SK-N-SH (cell line): Measurements from ENCODE around the gene RHOT1.

Source experiments
- EP300 ChIP-seq, 2 experiments: IDR thresholded peaks; 2 replicates each; pipeline versions ENCODE4 v1.4.0 to v1.6.1; 2012; ENCODE audit warnings: borderline replicate concordance in 1 of 2, low read depth in 1 of 2, low read length in 1 of 2
- JUND ChIP-seq: IDR thresholded peaks from 2 replicates; pipeline ENCODE4 v1.4.0; 2012
- MXI1 ChIP-seq: IDR thresholded peaks from 2 replicates; pipeline ENCODE4 v1.6.1; 2012; ENCODE audit warnings: mild to moderate bottlenecking, low read depth, low read length, improper control_type of control experiment
- NRF1 ChIP-seq: IDR thresholded peaks from 2 replicates; pipeline ENCODE4 v1.6.1; 2012; ENCODE audit warnings: low read depth, mild to moderate bottlenecking, low read length
- POLR2AphosphoS5 ChIP-seq: IDR thresholded peaks from 2 replicates; pipeline ENCODE4 v1.6.1; 2012; ENCODE audit warnings: low read depth, low read length
- RAD21 ChIP-seq: IDR thresholded peaks from 2 replicates; pipeline ENCODE4 v1.6.1; 2012; ENCODE audit warnings: mild to moderate bottlenecking, low read length
- RCOR1 ChIP-seq: fragments of 150-350 bp; IDR thresholded peaks from 2 replicates; pipeline ENCODE4 v1.6.1; 2017; ENCODE audit warnings: antibody characterized with exemption, low read length
- SIN3A ChIP-seq: IDR thresholded peaks from 2 replicates; pipeline ENCODE4 v1.6.1; 2012; ENCODE audit warnings: low read depth, mild to moderate bottlenecking, low read length, moderate library complexity, borderline replicate concordance
- TF ChIP-seq, protein P1 (sequence below): IDR thresholded peaks from 2 replicates; pipeline ENCODE4 v1.4.0; 2012; ENCODE audit warnings: low read depth
- TF ChIP-seq, protein P2 (sequence below): fragments of 200-600 bp; sonication (generic); IDR thresholded peaks from 2 replicates; pipeline ENCODE4 v1.6.1; 2017; ENCODE audit warnings: antibody characterized with exemption, mild to moderate bottlenecking, moderate library complexity
- TF ChIP-seq, protein P3 (sequence below): IDR thresholded peaks from 2 replicates; pipeline ENCODE4 v1.4.0; 2012; ENCODE audit warnings: low read depth, borderline replicate concordance

DNA sequence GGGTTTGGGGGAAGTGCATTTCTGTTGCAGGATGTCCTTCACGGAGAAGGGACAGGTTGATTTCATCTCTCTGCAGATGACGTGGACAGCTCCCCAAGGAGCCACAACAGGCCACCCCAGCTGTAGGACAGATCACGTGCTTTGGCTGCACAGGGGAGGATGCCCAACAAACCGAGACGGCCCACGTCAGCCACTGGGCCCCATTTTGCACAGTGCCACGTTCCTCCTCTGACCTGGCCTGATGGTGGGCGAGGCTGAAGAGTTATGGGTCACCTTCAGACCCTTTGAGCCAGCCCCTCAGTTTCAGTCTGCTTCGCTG lies 114.4 kb downstream of the RHOT1 start:
- TF ChIP-seq JUND (no peak), POLR2AphosphoS5 (no peak), RCOR1 (no peak), SIN3A (no peak), RAD21 (no peak), EP300 (IDR thresholded peaks at IDR 0.05; ENCODE audit: borderline replicate concordance in 1 of 2, low read depth in 1 of 2, low read length in 1 of 2) (no peak), MXI1 (no peak), NRF1 (no peak)
- TF ChIP-seq, protein P1, sequence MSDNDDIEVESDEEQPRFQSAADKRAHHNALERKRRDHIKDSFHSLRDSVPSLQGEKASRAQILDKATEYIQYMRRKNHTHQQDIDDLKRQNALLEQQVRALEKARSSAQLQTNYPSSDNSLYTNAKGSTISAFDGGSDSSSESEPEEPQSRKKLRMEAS: no peak
- TF ChIP-seq, protein P2, sequence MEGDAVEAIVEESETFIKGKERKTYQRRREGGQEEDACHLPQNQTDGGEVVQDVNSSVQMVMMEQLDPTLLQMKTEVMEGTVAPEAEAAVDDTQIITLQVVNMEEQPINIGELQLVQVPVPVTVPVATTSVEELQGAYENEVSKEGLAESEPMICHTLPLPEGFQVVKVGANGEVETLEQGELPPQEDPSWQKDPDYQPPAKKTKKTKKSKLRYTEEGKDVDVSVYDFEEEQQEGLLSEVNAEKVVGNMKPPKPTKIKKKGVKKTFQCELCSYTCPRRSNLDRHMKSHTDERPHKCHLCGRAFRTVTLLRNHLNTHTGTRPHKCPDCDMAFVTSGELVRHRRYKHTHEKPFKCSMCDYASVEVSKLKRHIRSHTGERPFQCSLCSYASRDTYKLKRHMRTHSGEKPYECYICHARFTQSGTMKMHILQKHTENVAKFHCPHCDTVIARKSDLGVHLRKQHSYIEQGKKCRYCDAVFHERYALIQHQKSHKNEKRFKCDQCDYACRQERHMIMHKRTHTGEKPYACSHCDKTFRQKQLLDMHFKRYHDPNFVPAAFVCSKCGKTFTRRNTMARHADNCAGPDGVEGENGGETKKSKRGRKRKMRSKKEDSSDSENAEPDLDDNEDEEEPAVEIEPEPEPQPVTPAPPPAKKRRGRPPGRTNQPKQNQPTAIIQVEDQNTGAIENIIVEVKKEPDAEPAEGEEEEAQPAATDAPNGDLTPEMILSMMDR: no peak
- TF ChIP-seq, protein P3, sequence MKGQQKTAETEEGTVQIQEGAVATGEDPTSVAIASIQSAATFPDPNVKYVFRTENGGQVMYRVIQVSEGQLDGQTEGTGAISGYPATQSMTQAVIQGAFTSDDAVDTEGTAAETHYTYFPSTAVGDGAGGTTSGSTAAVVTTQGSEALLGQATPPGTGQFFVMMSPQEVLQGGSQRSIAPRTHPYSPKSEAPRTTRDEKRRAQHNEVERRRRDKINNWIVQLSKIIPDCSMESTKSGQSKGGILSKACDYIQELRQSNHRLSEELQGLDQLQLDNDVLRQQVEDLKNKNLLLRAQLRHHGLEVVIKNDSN: no peak
